Stimulated activated naive B cell treated with anti-CD40 and anti-IgM and Interleukin-4, amounts not matched to agents 10 μg/mL and 1 μg/mL and 100 μg/mL, for 72 hours (primary cell): ENCODE measurements around the gene S1PR3.

Experiments used
- ATAC-seq, 2 donors: fragments of 150-1000 bp; cut with Tn5 transposase; replicated peaks; 2 replicates each; pipeline ENCODE4 v1.10.0; 2021; ENCODE audit warnings: moderate library complexity in 1 of 2
- DNase-seq: peaks from one replicate; pipeline ENCODE4 v3.0.0; 2021
- H3K27ac Mint-ChIP-seq: one replicate; pipeline ENCODE4 v1.8.0; 2022; ENCODE audit warnings: mild to moderate bottlenecking, mixed read lengths
- H3K27me3 Mint-ChIP-seq, 2 donors: one replicate each; pipeline ENCODE4 v1.8.0; 2022; ENCODE audit warnings: mixed read lengths in 2 of 2
- H3K36me3 Mint-ChIP-seq, 2 donors: one replicate each; pipeline ENCODE4 v1.8.0; 2022; ENCODE audit warnings: mixed read lengths in 2 of 2, mild to moderate bottlenecking in 1 of 2
- H3K4me1 Mint-ChIP-seq, 2 donors: one replicate each; pipeline ENCODE4 v1.8.0; 2022; ENCODE audit warnings: mixed read lengths in 2 of 2, mild to moderate bottlenecking in 1 of 2
- H3K4me3 Mint-ChIP-seq, 2 donors: one replicate each; pipeline ENCODE4 v1.8.0; 2022; ENCODE audit warnings: mild to moderate bottlenecking in 2 of 2, mixed read lengths in 2 of 2, moderate library complexity in 1 of 2
- H3K9me3 Mint-ChIP-seq, 2 donors: one replicate each; pipeline ENCODE4 v1.8.0; 2022; ENCODE audit warnings: mixed read lengths in 2 of 2, mild to moderate bottlenecking in 1 of 2

Gene S1PR3

DNA sequence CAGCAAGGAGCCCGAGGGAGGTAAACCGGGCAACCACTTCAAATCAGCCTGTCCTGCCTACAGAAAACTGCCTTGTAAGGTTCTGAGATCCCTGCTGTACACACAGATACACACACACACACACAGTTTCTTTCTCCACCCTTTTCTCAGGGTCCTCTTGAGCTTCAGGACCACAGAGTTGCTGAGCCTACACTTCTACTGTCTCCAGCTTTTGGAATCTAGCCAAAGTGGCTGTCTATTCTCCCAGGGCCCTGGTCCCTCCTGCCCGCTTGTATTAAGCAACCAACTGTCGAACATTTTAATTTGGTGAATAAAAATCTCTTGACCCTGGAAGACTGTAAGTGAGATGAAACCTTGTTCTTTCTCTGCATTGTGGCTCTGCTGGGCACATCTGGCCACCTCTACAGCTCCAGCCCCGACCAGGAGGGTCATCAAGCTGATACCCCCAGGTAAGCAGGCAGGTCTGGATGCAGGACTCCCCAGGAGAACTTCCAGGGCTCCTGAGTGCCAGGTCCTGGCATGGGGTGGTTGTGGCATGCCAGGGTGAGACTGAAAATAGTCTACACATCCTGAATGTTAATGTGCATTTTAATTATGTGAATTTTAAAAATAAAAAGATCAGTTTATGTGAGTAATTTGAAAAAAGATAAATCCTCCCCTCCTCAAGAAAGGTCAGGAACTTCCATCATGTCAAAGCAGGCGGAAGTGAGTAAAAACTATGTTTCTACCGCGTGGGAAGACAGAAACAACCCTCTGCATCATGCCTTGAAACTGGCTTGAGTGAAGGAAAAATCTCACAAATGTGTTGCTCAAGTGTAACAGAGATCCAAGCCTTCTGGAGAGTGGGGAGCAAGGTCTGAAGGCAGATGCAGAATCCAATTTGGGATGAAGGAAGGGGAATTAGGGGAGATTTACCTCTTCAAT, 15.0 kb upstream of the S1PR3 start:
- H3K4me3 Mint-ChIP-seq, result no peak overlapping the region
- peaks cover 15 to 29% of the 10 kb centered on the region in 2 donors for H3K27me3 Mint-ChIP-seq
- no peak overlapping the region for H3K27ac Mint-ChIP-seq
- ATAC-seq (peak in 1 of 2 donors; percentile 57), DNase-seq (no peak)
- H3K4me1 Mint-ChIP-seq, result peaks cover 0 to 7% of the 10 kb centered on the region in 2 donors
- no peaks in the 10 kb centered on the region for H3K36me3 Mint-ChIP-seq
- no peaks in the 10 kb centered on the region for H3K9me3 Mint-ChIP-seq

DNA sequence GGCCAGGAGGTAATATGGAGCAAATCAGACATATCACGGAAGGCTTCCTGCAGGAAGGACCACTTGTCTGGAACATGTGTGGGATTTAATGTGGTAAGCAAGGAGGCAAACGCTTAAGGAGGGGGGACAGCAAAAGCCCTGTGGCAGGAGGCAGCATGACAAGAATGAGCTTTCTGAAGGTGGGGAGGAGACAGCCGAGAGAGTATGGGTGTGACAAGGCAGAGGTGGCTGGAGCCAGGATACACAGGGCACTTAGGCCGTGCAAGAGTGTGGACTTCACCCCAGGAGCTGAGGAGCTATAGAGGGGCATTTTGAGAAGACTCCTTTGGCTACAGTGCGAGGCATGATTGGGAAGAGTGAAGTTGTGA, 14.4 kb upstream of the S1PR3 start:
- no peak overlapping the region for H3K4me3 Mint-ChIP-seq
- H3K4me1 Mint-ChIP-seq, result peaks cover 0 to 7% of the 10 kb centered on the region in 2 donors
- no peak for ATAC-seq
- no peak overlapping the region for H3K27ac Mint-ChIP-seq
- DNase-seq, result no peak
- H3K9me3 Mint-ChIP-seq, result no peaks in the 10 kb centered on the region
- no peaks in the 10 kb centered on the region for H3K36me3 Mint-ChIP-seq
- peaks cover 14 to 27% of the 10 kb centered on the region in 2 donors for H3K27me3 Mint-ChIP-seq

DNA sequence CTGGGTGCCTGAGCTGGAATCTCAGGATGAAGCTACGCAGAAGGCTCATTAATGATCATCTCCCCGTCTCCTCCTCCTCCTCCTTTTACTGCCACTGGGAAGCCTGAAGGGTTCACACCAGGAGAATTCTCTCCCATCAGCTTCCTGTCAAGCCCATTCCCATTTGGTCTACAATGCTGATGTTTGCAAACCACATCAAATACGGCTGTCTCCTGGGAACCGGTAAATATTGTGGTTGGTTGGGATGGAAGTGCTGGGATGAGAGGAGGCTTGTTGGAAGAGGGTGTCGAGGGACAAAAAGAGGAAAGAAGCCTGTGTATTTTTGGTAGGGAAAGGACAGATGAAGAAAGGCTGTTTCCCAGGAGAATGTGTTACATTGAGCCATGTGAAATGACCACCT, 13.2 kb upstream of the S1PR3 start:
- Mint-ChIP-seq H3K27me3 (peaks cover 17 to 27% of the 10 kb centered on the region in 2 donors), H3K4me3 (no peak overlapping the region), H3K36me3 (no peaks in the 10 kb centered on the region), H3K9me3 (no peaks in the 10 kb centered on the region), H3K27ac (no peak overlapping the region), H3K4me1 (peaks cover 0 to 7% of the 10 kb centered on the region in 2 donors)
- no peak for DNase-seq
- ATAC-seq, result no peak

DNA sequence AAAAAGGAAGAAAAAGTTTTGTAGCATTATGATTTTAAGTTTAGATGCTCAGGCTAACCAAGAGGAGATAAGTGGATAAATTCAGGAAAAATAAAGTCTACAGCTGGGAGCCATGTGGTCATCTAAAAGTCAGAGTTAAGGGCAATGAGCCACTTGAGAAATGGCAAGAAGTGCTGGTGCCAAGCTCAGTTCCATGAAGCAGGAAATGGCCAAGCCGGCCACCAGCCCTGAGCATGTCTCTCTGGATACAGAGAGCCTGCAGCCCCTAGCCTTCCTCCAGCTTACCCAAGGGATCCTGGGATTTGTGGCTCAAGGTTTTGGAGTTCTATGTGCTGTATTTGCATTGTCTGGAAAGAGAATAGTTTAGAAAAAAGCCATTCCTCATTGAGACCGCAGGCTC, 12.2 kb upstream of the S1PR3 start:
- Mint-ChIP-seq H3K27me3 (peaks cover 17 to 30% of the 10 kb centered on the region in 2 donors), H3K36me3 (no peaks in the 10 kb centered on the region), H3K27ac (no peak overlapping the region), H3K9me3 (no peaks in the 10 kb centered on the region), H3K4me1 (peaks cover 0 to 7% of the 10 kb centered on the region in 2 donors), H3K4me3 (no peak overlapping the region)
- no peak for DNase-seq
- ATAC-seq, result no peak

DNA sequence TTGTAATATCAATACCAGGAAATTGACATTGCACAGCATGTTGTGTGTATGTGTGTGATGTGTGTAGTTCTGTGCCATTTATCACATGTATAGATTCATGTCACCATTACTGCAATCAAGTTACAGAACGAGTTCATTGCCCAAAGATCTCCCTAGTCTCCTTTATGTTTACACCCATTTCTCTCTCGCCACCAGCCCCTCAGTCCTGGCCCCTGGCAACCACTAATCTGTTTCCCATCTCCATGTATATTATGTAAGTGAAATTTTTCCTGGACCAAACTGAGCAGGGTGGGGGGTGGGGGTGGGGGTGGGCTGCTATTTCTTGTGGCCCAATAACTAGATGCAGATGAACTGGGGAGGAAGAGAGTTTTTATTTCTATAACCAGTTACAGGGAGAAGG, 11.5 kb upstream of the S1PR3 start:
- Mint-ChIP-seq H3K4me3 (no peak overlapping the region), H3K36me3 (no peaks in the 10 kb centered on the region), H3K4me1 (peaks cover 0 to 7% of the 10 kb centered on the region in 2 donors), H3K27me3 (peaks cover 18 to 38% of the 10 kb centered on the region in 2 donors), H3K9me3 (no peaks in the 10 kb centered on the region), H3K27ac (no peak overlapping the region)
- no peak for ATAC-seq
- no peak for DNase-seq

DNA sequence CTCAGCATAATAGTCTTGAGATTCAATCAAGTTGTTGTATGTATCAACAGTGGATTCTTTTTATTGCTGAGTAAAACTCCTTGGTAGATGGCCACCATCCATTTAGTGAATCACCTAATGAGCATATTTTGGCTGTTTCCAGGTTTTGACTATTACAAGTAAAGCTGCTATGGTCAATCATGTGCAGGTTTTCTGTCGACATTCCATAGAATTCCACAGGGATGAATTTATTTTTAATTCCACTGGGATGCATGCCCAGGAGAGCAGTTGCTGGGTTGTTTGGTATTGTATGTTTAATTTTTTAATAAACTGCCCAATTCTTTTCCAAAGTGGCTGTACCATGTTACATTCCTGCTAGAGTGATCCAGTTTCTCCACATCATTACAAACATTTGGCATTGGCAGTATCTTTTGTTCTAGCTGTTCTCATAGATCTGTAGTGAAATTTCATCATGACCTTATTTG, 10.5 kb upstream of the S1PR3 start:
- Mint-ChIP-seq H3K4me3 (no peak overlapping the region), H3K27me3 (peaks cover 28 to 47% of the 10 kb centered on the region in 2 donors), H3K36me3 (no peaks in the 10 kb centered on the region), H3K4me1 (peaks cover 0 to 7% of the 10 kb centered on the region in 2 donors), H3K27ac (no peak overlapping the region), H3K9me3 (no peaks in the 10 kb centered on the region)
- no peak for DNase-seq
- no peak for ATAC-seq

DNA sequence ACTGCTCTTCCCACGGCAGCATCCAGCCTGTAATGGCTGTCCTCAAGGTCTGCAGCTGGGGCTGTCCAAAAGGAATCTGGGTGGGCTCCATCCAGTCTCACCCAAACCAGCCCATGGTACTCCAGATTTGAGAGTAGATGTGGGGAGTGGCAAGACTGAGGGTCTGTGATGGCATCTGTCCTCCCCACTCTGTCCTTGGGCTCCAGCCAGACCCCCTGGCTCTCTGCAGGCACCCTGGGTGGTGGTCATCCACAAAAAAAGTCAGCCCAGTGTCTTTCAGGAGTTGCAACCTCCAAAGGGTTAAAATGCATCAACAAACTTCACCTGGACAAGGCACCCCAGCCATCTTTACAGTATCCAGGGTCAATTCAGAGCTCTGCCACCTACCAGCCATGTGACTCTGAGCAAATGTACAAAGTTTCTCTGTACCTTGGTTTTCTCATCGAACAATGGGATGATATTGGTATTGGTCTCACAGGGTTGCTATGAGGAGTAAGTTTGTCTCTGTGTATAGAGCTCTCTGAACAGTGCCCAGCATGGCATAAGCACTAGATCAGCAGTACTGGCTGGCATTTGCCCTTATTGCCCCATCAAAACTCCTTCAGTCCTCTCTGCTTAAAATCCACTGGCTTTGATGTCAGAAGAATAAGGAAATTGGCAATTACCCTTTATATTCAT, 7.3 kb upstream of the S1PR3 start:
- Mint-ChIP-seq H3K27ac (no peak overlapping the region), H3K36me3 (peaks cover 0 to 3% of the 10 kb centered on the region in 2 donors), H3K4me1 (peaks cover 4 to 8% of the 10 kb centered on the region in 2 donors), H3K4me3 (no peak overlapping the region), H3K27me3 (peaks cover 33 to 45% of the 10 kb centered on the region in 2 donors), H3K9me3 (peaks cover 0 to 2% of the 10 kb centered on the region in 2 donors)
- DNase-seq, result no peak
- no peak for ATAC-seq

DNA sequence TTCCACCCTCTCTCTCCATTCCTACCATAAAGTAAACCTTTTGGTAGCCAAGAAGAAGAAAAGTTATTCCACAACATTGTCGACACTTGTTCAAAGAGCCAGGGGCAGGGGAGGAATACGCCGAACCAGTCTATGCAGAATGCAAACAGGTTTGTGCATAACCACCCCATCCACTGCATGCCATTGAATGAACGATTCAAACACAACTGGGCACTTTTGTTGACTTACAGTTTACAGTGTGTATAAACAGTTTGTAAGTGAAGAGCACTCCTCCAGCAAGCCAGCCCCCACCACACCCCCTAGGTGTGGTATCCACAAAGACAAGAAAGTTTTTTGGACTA, 6.8 kb upstream of the S1PR3 start:
- peaks cover 0 to 3% of the 10 kb centered on the region in 2 donors for H3K36me3 Mint-ChIP-seq
- no peak overlapping the region for H3K27ac Mint-ChIP-seq
- no peak overlapping the region for H3K4me3 Mint-ChIP-seq
- H3K27me3 Mint-ChIP-seq, result peaks cover 33 to 50% of the 10 kb centered on the region in 2 donors
- H3K9me3 Mint-ChIP-seq, result peaks cover 0 to 2% of the 10 kb centered on the region in 2 donors
- ATAC-seq (no peak), DNase-seq (no peak)
- H3K4me1 Mint-ChIP-seq, result peaks cover 9 to 13% of the 10 kb centered on the region in 2 donors

DNA sequence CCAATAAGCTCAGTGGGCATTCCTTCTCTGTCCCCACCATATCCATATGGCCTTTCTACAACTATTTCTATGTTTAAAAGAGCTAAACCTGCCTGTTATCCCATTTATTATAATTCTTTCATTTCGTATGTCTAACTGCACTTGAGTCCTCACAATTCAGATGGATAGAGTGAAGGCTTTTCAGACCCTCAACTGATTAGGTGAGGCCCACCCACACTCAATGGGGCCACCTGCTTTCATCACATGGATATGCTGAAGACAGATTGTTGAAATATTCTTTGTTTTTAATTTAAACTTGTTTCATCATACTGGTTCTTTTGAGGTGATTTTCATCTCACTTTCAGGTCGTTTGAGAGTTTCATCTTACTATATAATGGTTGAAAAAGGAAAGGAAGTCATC, 5.7 kb upstream of the S1PR3 start:
- H3K27ac Mint-ChIP-seq, result no peak overlapping the region
- peaks cover 13 to 22% of the 10 kb centered on the region in 2 donors for H3K4me1 Mint-ChIP-seq
- no peak overlapping the region for H3K4me3 Mint-ChIP-seq
- peaks cover 0 to 2% of the 10 kb centered on the region in 2 donors for H3K9me3 Mint-ChIP-seq
- no peak for DNase-seq
- peaks cover 0 to 3% of the 10 kb centered on the region in 2 donors for H3K36me3 Mint-ChIP-seq
- no peak for ATAC-seq
- peaks cover 38 to 61% of the 10 kb centered on the region in 2 donors for H3K27me3 Mint-ChIP-seq

DNA sequence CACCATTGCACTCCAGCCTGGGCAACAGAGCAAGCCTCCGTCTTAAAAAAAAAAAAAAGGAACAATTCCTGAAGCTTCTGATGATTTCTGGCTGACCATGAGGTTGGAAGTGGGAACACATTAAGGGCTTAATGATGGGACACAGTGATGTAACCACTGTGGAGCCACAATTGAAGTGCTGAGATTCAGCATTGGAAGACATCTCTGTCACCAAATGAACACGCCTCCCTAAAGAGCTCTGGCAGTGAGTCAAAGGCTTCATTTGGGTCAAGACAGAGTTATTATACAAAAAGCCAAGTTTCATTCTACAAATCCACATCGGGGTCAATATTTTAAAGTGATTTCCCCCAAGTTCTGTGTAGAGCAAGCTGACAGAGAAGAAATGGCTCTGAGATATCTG, 4.5 kb upstream of the S1PR3 start:
- peaks cover 0 to 2% of the 10 kb centered on the region in 2 donors for H3K9me3 Mint-ChIP-seq
- DNase-seq, result no peak
- no peak overlapping the region for H3K4me3 Mint-ChIP-seq
- no peak overlapping the region for H3K27ac Mint-ChIP-seq
- H3K4me1 Mint-ChIP-seq, result peaks cover 14 to 29% of the 10 kb centered on the region in 2 donors
- H3K27me3 Mint-ChIP-seq, result peaks cover 41 to 71% of the 10 kb centered on the region in 2 donors
- ATAC-seq, result no peak
- H3K36me3 Mint-ChIP-seq, result peaks cover 0 to 3% of the 10 kb centered on the region in 2 donors

DNA sequence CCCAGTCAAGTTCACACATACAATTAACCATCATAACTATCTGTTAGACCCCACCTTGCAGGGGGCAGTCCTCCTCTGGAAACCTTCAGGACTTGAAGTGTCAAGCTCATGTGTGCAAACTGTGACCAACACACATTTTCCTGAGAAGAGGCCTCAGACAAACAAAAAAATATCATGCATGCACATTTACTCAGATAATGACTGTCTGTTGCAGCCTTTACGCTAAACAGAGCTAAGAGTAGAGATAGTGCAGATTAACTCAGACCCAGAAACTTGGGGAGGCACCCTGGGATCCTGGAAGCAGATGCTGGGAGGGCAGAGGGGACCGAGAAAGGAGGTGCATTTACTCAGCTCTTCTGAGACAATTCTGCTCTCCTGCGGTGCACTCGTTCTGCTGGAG, 3.6 kb upstream of the S1PR3 start:
- Mint-ChIP-seq H3K36me3 (peaks cover 0 to 3% of the 10 kb centered on the region in 2 donors), H3K9me3 (peaks cover 0 to 2% of the 10 kb centered on the region in 2 donors), H3K4me1 (peaks cover 15 to 36% of the 10 kb centered on the region in 2 donors), H3K27ac (no peak overlapping the region), H3K4me3 (no peak overlapping the region), H3K27me3 (peaks cover 47 to 80% of the 10 kb centered on the region in 2 donors)
- DNase-seq (no peak), ATAC-seq (no peak)

DNA sequence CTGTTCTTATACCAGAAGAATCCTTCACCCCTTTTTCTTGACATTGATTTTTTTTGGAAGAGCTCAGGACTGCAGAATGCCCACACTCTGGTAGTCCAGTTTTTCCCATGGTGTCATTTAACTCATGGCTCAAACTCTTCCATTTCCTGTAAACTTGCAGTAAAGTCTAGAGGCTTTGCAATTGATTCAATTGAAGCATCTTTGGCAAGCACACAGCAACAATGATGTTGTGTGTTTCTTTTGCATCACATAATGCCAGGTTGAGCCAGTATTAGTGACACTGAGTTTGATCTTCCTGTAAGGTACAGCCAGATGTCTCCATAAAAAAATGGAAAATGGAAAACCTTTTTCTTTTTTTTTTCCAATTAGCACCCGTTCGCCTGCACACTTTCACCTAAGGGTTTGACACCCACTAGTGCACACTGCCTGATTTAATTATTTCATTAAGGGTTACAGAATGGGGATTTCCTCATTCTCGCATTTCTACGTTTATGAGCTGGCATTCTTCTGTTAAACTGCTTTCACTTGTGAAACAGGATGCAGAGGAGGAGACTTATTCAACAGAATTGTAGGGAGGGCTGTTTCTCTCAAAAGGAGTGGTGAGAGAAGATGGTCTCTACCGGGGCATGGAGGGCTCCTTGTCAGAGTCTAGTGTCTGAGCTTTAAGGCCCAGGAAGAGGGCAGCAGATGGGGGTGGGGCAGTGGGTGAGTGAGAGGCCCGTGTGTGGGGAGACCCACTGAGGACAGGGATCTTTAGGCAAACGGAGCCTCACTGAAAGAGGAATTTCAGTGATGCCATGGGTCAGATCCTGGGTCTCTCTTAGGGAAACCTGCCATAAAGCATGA, 2.2 kb upstream of the S1PR3 start:
- H3K4me1 Mint-ChIP-seq, result peaks cover 15 to 36% of the 10 kb centered on the region in 2 donors
- peaks cover 0 to 2% of the 10 kb centered on the region in 2 donors for H3K9me3 Mint-ChIP-seq
- peak; percentile 93 to 95 for ATAC-seq
- H3K4me3 Mint-ChIP-seq, result peak overlapping the region; percentile 61 to 69
- DNase-seq, result peak; percentile 8
- peaks cover 56 to 87% of the 10 kb centered on the region in 2 donors for H3K27me3 Mint-ChIP-seq
- peak overlapping the region; percentile 15 for H3K27ac Mint-ChIP-seq
- peaks cover 0 to 3% of the 10 kb centered on the region in 2 donors for H3K36me3 Mint-ChIP-seq

DNA sequence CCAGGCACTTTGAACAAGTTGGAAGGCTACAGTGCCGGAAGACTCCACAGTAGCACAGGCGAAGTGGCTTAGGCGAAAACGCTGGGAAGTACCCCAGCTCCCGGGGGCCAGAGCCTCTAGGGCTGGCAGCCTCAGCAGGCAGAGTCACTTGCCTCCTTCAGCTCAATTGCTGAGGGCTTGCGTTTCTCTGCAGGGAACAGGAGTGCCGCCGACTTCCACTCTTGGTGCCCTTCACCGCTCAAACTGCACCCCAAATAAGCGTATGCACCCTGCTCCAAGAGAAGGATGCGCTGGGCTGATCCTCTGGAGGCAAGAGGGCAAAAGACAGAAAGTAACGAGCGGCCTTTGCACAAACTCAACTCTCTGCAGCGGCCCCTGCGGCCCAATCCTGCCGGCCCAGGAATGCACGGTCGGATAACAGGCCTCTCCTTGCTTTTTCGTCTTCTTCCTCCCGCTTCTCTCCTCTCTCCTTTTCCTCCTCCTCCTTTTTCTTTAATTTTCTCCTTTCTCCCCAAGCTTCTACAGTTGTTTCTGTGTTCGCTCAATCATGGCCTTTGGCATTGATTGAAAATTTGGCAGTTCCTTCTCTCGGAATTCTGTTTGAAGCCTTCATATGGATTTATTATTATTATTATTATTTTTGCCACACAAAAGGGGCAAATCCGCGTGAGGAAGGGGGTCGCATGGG, 1.1 kb upstream of the S1PR3 start:
- Mint-ChIP-seq H3K4me1 (peaks cover 15 to 36% of the 10 kb centered on the region in 2 donors), H3K4me3 (peak overlapping the region in 1 of 2 donors; percentile 39), H3K9me3 (peaks cover 0 to 2% of the 10 kb centered on the region in 2 donors), H3K27me3 (peaks cover 63 to 87% of the 10 kb centered on the region in 2 donors), H3K27ac (no peak overlapping the region), H3K36me3 (peaks cover 0 to 3% of the 10 kb centered on the region in 2 donors)
- DNase-seq, result no peak
- no peak for ATAC-seq
